A673 (cell line): Measurements from ENCODE around the gene ARHGEF26.

Source experiments
- CTCF ChIP-seq: fragments of 300-800, 200-600 bp; sonication (generic); conservative IDR thresholded peaks from 2 replicates; pipeline ENCODE4 v1.5.1; 2017; ENCODE audit warnings: low read depth, mild to moderate bottlenecking, antibody characterized with exemption, low read length, moderate library complexity, mixed read lengths
- EZH2 ChIP-seq: fragments of 200-600 bp; sonication (generic); IDR thresholded peaks from 2 replicates; pipeline ENCODE4 v1.6.1; 2017; ENCODE audit warnings: borderline replicate concordance, low read depth, mild to moderate bottlenecking, mixed read lengths, antibody characterized with exemption, low read length; ENCODE audit not compliant: poor library complexity, severe bottlenecking

DNA sequence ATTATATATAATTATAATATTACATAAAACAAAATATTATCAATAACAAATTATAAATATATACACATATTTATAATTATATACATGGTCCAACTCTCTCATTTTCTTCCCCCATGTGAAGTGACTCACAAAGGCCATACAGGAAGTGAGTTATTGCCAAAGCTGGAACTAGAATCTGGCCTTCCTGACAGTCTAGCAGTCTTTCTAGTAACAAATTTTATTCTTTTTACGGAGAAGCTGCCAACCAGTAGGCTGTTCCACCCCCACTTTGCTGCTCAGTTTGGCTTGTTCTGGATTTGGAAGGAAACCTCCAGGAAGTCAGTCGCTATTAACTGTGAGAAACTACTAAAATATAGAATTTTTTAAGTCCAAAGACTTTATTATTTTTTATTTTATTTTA, 123.5 kb downstream of the ARHGEF26 start:
- TF ChIP-seq CTCF, result no peak
- no peak for TF ChIP-seq EZH2
